A172 (cell line): ENCODE measurements around the gene HHLA2. TPM values are rescaled to one million over a fixed set of nuclear protein-coding genes. Genes with fewer than 3 reads are reported as not detected.
"Not testable (repeated sequence)": the region's sequence is repeated elsewhere in the genome, so short reads cannot be mapped to it uniquely, and the experiment has no call there.

Experiments used
- DNase-seq: peaks from one replicate; pipeline ENCODE4 v3.0.0-alpha.2; 2015; ENCODE audit warnings: low spot score
- total RNA-seq: library from RNA; depleted of rRNA; stranded (reverse); fragments of >200 nt; shearing (Covaris generic); gene quantifications from 2 replicates; pipeline ENCODE4 v1.2.3, GENCODE V29; 2014; rRNA removed

Gene HHLA2
- total RNA-seq: not detected in 2 replicates

- DNase-seq: peak; percentile 18
Observed at GRCh38 chr3:108296239-108296638, at the start of gene HHLA2. Gene HHLA2 (plus strand): TSS chr3:108296548. CDS start chr3:108351814, 55,266 bp downstream.

GRCh38 chr3:108250626-108251025 is 45.7 kb upstream of the HHLA2 start:
- peak; percentile 9 for DNase-seq

GRCh38 chr3:108251265-108251664 is 45.1 kb upstream of the HHLA2 start:
- no peak for DNase-seq

- no peak for DNase-seq
Observed at GRCh38 chr3:108251844-108252243, 44.5 kb upstream of the HHLA2 start.

- DNase-seq: no peak
Observed at GRCh38 chr3:108255131-108255530, 41.2 kb upstream of the HHLA2 start.

GRCh38 chr3:108264534-108265298 is 31.6 kb upstream of the HHLA2 start:
- DNase-seq: not testable (repeated sequence)

GRCh38 chr3:108268235-108268634 is 28.1 kb upstream of the HHLA2 start:
- DNase-seq: not testable (repeated sequence)

- DNase-seq: no peak
Observed at GRCh38 chr3:108271626-108272025, 24.7 kb upstream of the HHLA2 start.

GRCh38 chr3:108279066-108279465 is 17.3 kb upstream of the HHLA2 start:
- not testable (repeated sequence) for DNase-seq

- DNase-seq: no peak
Observed at GRCh38 chr3:108280476-108280875, 15.9 kb upstream of the HHLA2 start.

GRCh38 chr3:108281670-108282069 is 14.7 kb upstream of the HHLA2 start:
- no peak for DNase-seq

- no peak for DNase-seq
Observed at GRCh38 chr3:108283006-108283405, 13.3 kb upstream of the HHLA2 start.

GRCh38 chr3:108283989-108284388 is 12.4 kb upstream of the HHLA2 start:
- DNase-seq: no peak

- DNase-seq: no peak
Observed at GRCh38 chr3:108285176-108285575, 11.2 kb upstream of the HHLA2 start.

GRCh38 chr3:108287146-108287545 is 9.2 kb upstream of the HHLA2 start:
- DNase-seq: no peak

GRCh38 chr3:108288193-108288592 is 8.2 kb upstream of the HHLA2 start:
- DNase-seq: not testable (repeated sequence)

- no peak for DNase-seq
Observed at GRCh38 chr3:108289159-108289558, 7.2 kb upstream of the HHLA2 start.

GRCh38 chr3:108292450-108292849 is 3.9 kb upstream of the HHLA2 start:
- DNase-seq: no peak

GRCh38 chr3:108292905-108293328 is 3.4 kb upstream of the HHLA2 start:
- DNase-seq: no peak

- no peak for DNase-seq
Observed at GRCh38 chr3:108293858-108294257, 2.5 kb upstream of the HHLA2 start.

- DNase-seq: no peak
Observed at GRCh38 chr3:108295421-108296175, 750 bp upstream of the HHLA2 start.

- DNase-seq: no peak
Observed at GRCh38 chr3:108297647-108298046, 1.3 kb downstream of the HHLA2 start.

- DNase-seq: no peak
Observed at GRCh38 chr3:108298056-108298455, 1.7 kb downstream of the HHLA2 start.
